ENCODE results near the gene PIF1. TPM values are rescaled to one million over a fixed set of nuclear protein-coding genes. Genes with fewer than 3 reads are reported as not detected.

The PIF1 gene
- total RNA-seq, 1 experiment from 2014 or later, result 15.3 TPM

DNA sequence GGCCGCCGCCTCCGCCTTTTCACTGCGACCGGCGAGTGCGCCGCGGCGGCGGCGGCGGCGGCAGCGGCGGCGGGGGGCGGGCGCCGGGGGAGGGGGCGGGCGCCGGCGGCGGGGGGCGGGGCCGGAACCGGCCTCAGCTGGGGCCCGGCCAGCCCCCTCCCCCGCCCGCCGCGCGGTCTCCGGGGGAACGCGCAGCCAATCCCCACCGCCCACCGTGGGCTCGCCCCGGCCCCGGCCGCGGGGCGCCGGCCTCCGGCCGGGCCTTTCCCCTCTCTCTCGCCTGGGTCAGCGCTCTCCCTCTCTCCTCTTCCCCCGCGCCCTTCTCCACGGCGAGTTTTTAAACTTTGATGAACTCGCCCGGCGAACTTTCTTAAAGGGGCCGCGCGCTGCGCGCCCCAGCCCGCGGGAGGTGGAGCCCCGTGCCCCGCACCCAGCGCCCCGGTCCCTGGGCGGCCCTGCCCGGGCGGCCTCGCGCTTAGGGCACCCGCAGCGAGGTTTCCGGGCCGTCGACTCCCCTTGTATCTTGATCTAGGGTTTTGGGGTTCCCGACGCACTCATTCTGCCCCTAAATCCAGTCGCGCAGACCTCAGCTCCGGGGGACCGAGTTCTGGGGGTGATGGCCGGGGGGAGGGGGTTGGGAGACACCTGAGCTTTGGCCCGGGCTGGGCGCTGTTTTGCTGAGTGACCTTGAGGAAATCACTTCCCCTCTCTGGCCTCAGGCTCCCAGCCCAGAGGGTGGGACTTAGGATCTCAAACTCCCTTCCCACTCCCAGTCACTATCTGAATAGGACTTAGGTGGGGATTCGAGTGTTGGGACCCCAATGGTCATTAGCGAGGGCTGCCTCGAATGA lies 49.7 kb downstream of the PIF1 start, which contains the start of gene RBPMS2:
RBPMS2 (minus strand) TSS at position 39 of the 851 bp plus-strand sequence. CDS start 270 bp downstream, outside the sequence.
- DNase-seq (ENCODE audit: low read depth), result no peak

GRCh38 chr15:64774629-64775493 lies 50.6 kb downstream of the PIF1 start:
- DNase-seq (ENCODE audit: low read depth), result no peak

- no peak for DNase-seq (ENCODE audit: low read depth)
Observed at GRCh38 chr15:64774037-64774628, 51.3 kb downstream of the PIF1 start.

DNA sequence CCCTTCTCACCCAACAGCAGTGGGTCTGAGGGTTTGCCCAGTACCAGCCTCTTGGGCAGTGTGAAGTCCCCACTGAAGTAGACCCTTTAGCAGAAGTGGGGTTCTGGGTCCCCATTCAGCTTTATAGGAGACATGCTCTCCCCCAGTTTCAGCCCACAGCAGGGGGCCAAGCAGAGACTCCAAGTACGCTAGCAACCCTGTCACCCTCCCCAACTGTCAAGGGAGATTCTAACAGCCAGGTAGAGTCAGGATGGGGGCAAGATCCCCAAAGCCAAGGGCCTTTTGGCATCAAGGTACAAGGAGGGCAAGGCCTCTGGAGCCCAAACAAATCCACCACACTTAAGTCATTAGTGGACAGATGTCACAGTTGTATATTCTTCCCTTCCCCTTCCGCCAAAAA lies 51.8 kb downstream of the PIF1 start:
- DNase-seq (ENCODE audit: low read depth), result no peak

DNA sequence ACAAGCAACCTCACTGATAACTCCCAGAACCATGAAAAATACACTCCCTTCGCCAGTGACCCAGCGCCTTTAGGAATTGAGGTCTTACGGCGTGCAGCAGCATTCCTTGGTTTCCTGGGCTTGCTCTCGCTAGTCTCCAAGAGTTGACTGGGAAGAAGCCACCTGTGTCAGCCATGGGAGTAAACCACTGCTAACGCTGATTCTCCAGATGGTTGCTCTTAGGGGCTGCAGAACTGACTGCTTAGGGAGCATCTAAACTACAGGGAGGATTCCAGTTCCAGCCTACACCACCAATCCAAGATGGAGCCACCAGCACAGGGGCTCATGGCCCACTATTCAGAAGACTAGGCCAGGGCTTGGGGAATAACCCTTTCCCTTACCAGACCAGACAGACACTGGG lies 52.5 kb downstream of the PIF1 start:
- DNase-seq (ENCODE audit: low read depth), result no peak

- DNase-seq (ENCODE audit: low read depth), result no peak
Observed at GRCh38 chr15:64772488-64772887, 53.0 kb downstream of the PIF1 start.

DNA sequence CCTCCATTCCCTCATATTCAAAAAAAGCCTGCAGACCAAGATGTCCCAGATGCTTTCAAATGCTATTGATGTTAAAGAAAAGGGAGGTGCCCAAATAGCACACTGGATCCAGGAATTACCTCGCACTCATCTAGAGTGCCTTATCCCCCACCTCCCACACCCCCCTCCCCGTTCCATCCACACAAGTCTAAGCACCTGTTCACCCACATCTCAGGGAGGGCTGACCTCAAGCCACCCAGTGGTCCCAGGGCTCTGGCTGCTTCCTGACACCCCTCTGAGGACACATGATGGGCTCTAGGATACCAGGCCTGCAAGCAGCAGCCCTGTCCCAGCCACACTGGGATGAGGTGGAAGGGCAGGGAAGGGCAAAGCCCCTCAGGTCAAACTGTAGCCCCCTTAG lies 54.8 kb downstream of the PIF1 start:
- no peak for DNase-seq (ENCODE audit: low read depth)

GRCh38 chr15:64767203-64767602 lies 58.2 kb downstream of the PIF1 start:
- DNase-seq (ENCODE audit: low read depth), result no peak

DNA sequence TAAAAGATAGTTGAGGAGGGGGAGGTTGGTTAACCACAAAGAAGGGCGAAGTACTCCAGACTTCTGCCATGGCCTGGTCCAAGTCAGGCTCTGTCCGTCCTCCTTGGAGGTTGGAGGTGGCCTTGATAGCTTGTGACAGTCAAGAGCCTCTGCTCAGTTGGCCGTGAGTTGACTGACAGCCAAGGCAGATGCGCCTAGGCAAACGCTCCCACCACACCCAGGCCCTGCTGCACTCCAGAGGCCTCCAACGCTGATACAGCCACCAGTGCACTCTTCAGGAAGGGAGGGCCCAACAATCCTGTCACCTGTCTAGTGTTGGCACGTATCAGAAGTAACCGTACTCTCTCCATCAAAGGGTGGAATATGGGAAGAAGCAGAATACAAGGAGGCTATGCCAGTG lies 59.4 kb downstream of the PIF1 start:
- DNase-seq (ENCODE audit: low read depth), result no peak

Other genes with a start within 250 kb of the PIF1 start
- 0.14 TPM in 1 of 2 replicates, not detected in the other for gene RBPMS2, start 50.1 kb downstream of the PIF1 start, total RNA-seq (2014; rRNA removed; shearing (Covaris generic))
- 11.5 and 13.3 TPM in 2 replicates for gene PLEKHO2, start 16.3 kb upstream of the PIF1 start, total RNA-seq (2014; rRNA removed; shearing (Covaris generic))
- gene ANKDD1A, start 86.3 kb upstream of the PIF1 start, total RNA-seq (2014; rRNA removed; shearing (Covaris generic)), result 1.4 and 2.0 TPM in 2 replicates
- 39.5 and 52.6 TPM in 2 replicates for gene SPG21, start 164.3 kb upstream of the PIF1 start, total RNA-seq (2014; rRNA removed; shearing (Covaris generic))
- gene MTFMT, start 204.0 kb upstream of the PIF1 start, total RNA-seq (2014; rRNA removed; shearing (Covaris generic)), result 23.7 and 32.2 TPM in 2 replicates
- not detected in 2 replicates for gene SLC51B, start 219.7 kb upstream of the PIF1 start, total RNA-seq (2014; rRNA removed; shearing (Covaris generic))
- not detected in 2 replicates for gene RASL12, start 242.3 kb upstream of the PIF1 start, total RNA-seq (2014; rRNA removed; shearing (Covaris generic))

All from HT1080 (cell line).